K562 (cell line): ENCODE data around the gene OSCP1. TPM values are rescaled to one million over a fixed set of nuclear protein-coding genes. Genes with fewer than 3 reads are reported as not detected.

Experiments
- ATAC-seq: fragments of 200-7000 bp; cut with Tn5 transposase; 3 replicates; pipeline ENCODE4 v1.9.1; 2020; ENCODE audit warnings: moderate library complexity
- BruUV-seq: library from RNA; stranded (reverse); fragments of 400-500 nt; replicated peaks from 2 replicates; lab custom pipeline; 2021; lab: Mats Ljungman, UMichigan
- CTCF ChIA-PET: fragments of 300-600 bp; formaldehyde crosslinking; extraction: SDS; loops from one replicate; lab custom pipeline; 2021; ENCODE audit warnings: low intra/inter-chr PET ratio; lab: Yijun Ruan, JAX
- POLR2A ChIA-PET: fragments of 300-600, 350-650 bp; sonication (Branson Sonifier 250); formaldehyde crosslinking; extraction: SDS; loops from one replicate; lab custom pipeline; 2021; ENCODE audit warnings: antibody characterized with exemption, inconsistent platforms; lab: Yijun Ruan, JAX
- DNase-seq, 4 experiments: peaks; one replicate each; pipeline versions ENCODE4 v3.0.0 to v3.0.0-alpha.2; 2011 to 2018; ENCODE audit warnings: low spot score in 3 of 4, mixed read lengths in 3 of 4; ENCODE audit errors: extremely low read depth in 1 of 4
- FAIRE-seq: peaks from 2 replicates; lab custom pipeline; 2011; peaks lifted over from hg19 to GRCh38; lab: Jason Lieb, UNC
- H2AFZ ChIP-seq: 2 replicates; pipeline ENCODE4 v1.6.0; 2011; ENCODE audit warnings: low read depth, low read length, control low read depth, inconsistent platforms
- H3K27ac ChIP-seq: fragments of 200-600 bp; 3 replicates; pipeline ENCODE4 v1.8.0; 2011; ENCODE audit warnings: low read depth, mild to moderate bottlenecking, control low read depth, inconsistent platforms, low read length, moderate library complexity, mixed read lengths; ENCODE audit errors: extremely low read depth
- H3K27me3 ChIP-seq, 2 experiments: fragments of 300-600 bp in 1 of 2; 2 replicates in 1 of 2; 3 replicates in 1 of 2; pipeline versions ENCODE4 v1.6.0 to v1.8.0; 2011; ENCODE audit warnings: inconsistent platforms in 2 of 2, low read length in 2 of 2, mild to moderate bottlenecking in 1 of 2, mixed read lengths in 1 of 2, moderate library complexity in 1 of 2; ENCODE audit not compliant: control insufficient read depth in 2 of 2, insufficient read depth in 2 of 2
- H3K36me3 ChIP-seq: fragments of 300-600 bp; 3 replicates; pipeline ENCODE4 v1.8.0; 2011; ENCODE audit warnings: mild to moderate bottlenecking, low read length, inconsistent platforms; ENCODE audit not compliant: control insufficient read depth, insufficient read depth
- H3K4me1 ChIP-seq, 2 experiments: fragments of 200-600 bp in 1 of 2; replicated peaks in 1 of 2; 2 replicates in 1 of 2; 3 replicates in 1 of 2; pipeline versions ENCODE4 v1.5.1 to v1.8.0; 2011; ENCODE audit warnings: inconsistent platforms in 2 of 2, low read length in 2 of 2, mild to moderate bottlenecking in 1 of 2, mixed read lengths in 1 of 2, moderate library complexity in 1 of 2; ENCODE audit not compliant: control insufficient read depth in 2 of 2, insufficient read depth in 2 of 2
- H3K4me2 ChIP-seq: 2 replicates; pipeline ENCODE4 v1.6.1; 2011; ENCODE audit warnings: low read length, control low read depth, inconsistent platforms, mixed read lengths; ENCODE audit not compliant: insufficient read depth
- H3K4me3 ChIP-seq: fragments of 200-600 bp; sonication (generic), shearing (Covaris generic); 2 replicates; pipeline ENCODE4 v1.5.1; 2016; ENCODE audit warnings: control low read depth, inconsistent platforms
- H3K79me2 ChIP-seq: fragments of 200-600 bp; 3 replicates; pipeline ENCODE4 v1.8.0; 2011; ENCODE audit warnings: low read length, inconsistent platforms; ENCODE audit not compliant: control insufficient read depth, insufficient read depth
- H3K9ac ChIP-seq, 2 experiments: 2 replicates each; pipeline versions ENCODE4 v1.6.0 to v1.6.1; 2011; ENCODE audit warnings: low read depth in 2 of 2, low read length in 2 of 2, control low read depth in 1 of 2, inconsistent platforms in 1 of 2, mild to moderate bottlenecking in 1 of 2, mixed read lengths in 1 of 2; ENCODE audit not compliant: insufficient read depth in 1 of 2
- H3K9me1 ChIP-seq: one replicate; pipeline ENCODE4 v1.6.0; 2011; ENCODE audit warnings: inconsistent platforms, mild to moderate bottlenecking, low read length, moderate library complexity; ENCODE audit not compliant: control insufficient read depth, insufficient read depth
- H3K9me3 ChIP-seq: replicated peaks from 2 replicates; pipeline ENCODE4 v1.5.1; 2011; ENCODE audit warnings: low read depth, low read length, inconsistent platforms; ENCODE audit not compliant: control insufficient read depth, insufficient read depth
- H4K20me1 ChIP-seq: replicated peaks from 2 replicates; pipeline ENCODE4 v1.6.1; 2011; ENCODE audit warnings: low read length, inconsistent platforms, mixed read lengths; ENCODE audit not compliant: control insufficient read depth, insufficient read depth
- C11orf30 ChIP-seq: fragments of 450-650 bp; IDR thresholded peaks from 2 replicates; pipeline ENCODE4 v1.6.1; 2016; ENCODE audit warnings: low read depth, mild to moderate bottlenecking
- MAFF ChIP-seq: IDR thresholded peaks from 2 replicates; pipeline ENCODE4 v1.6.1; 2012; ENCODE audit warnings: low read length, improper control_type of control experiment
- MAFG ChIP-seq: fragments of 450-650 bp; conservative IDR thresholded peaks from 2 replicates; pipeline ENCODE4 v1.6.1; 2016; ENCODE audit warnings: missing genetic modification characterization, missing compliant biosample characterization
- MAFK ChIP-seq: IDR thresholded peaks from 2 replicates; pipeline ENCODE4 v1.6.1; 2011; ENCODE audit warnings: low read length, improper control_type of control experiment
- MLX ChIP-seq, 2 experiments: fragments of 450-650 bp in 1 of 2; sonication (generic) in 1 of 2; formaldehyde crosslinking; conservative IDR thresholded peaks; 2 replicates each; pipeline versions ENCODE4 v1.4.0 to v1.8.1; 2020 to 2022; ENCODE audit warnings: mild to moderate bottlenecking in 1 of 2, missing genetic modification reagents in 1 of 2
- ZBTB2 ChIP-seq: fragments of 450-650 bp; IDR thresholded peaks from 2 replicates; pipeline ENCODE4 v1.6.1; 2016; ENCODE audit warnings: antibody characterized with exemption
- ZNF316 ChIP-seq: fragments of 450-650 bp; IDR thresholded peaks from 2 replicates; pipeline ENCODE4 v1.6.1; 2016
- WGBS: fragments of 100-300 bp; shearing (Covaris generic); methylation state at CpG from one replicate; pipeline ENCODE4 v1.1.6; 2016; ENCODE audit warnings: low coverage, mixed read lengths; ENCODE audit not compliant: insufficient coverage; ENCODE audit errors: missing lambda C conversion rate; 5-methylcytosine and 5-hydroxymethylcytosine counted together
- in situ Hi-C: fragments of 300-500 bp; cut with MboI; formaldehyde crosslinking; loops from 4 replicates; pipeline ENCODE4 v1.15.0; 2018; ENCODE audit warnings: inconsistent platforms, mixed read lengths
- intact Hi-C: fragments of 100-400 bp; cut with micrococcal nuclease; formaldehyde crosslinking; loops from 2 replicates; pipeline ENCODE4 v1.14.2; 2022
- polyA plus RNA-seq, 8 experiments: library from polyadenylated mRNA; depleted of rRNA in 4 of 8; stranded (reverse) in 5 of 8; unstranded in 3 of 8; fragments of >200 nt; fragmentation: Nextera tagmentation in 2 of 8; fragmentation: Illumina TruSeq in 1 of 8; extraction: Ambion mirVana in 2 of 8; extraction: Trizol in 1 of 8; gene quantifications; 2 replicates each; pipeline versions ENCODE4 v1.2.1 to v1.2.3, GENCODE V29; 2011 to 2014; ENCODE audit warnings: inconsistent platforms in 1 of 8, missing spikeins in 1 of 8
- total RNA-seq, 7 experiments: library from RNA; depleted of rRNA in 6 of 7; stranded (reverse); fragments of >200 nt in 6 of 7; fragmentation: Illumina TruSeq in 2 of 7; extraction: Trizol in 2 of 7; gene quantifications; 2 replicates each; pipeline versions ENCODE4 v1.2.1 to v1.2.3, GENCODE V29; 2011 to 2021; ENCODE audit warnings: low replicate concordance in 1 of 7
- TF ChIP-seq, protein P1 (sequence below): fragments of 150-350 bp; IDR thresholded peaks from 2 replicates; pipeline ENCODE4 v1.6.1; 2014; ENCODE audit warnings: low read depth, mild to moderate bottlenecking, low read length, borderline replicate concordance

OSCP1 gene
- total and polyA plus RNA-seq, 9 of the 15 experiments (the other 6 are each of a cell fraction or from before 2014, with no cell fraction given) = 0.15 to 0.40 (median 0.33) TPM; not detected in 5

GRCh38 chr1:36421649-36422048 lies 28.6 kb downstream of the OSCP1 start:
- BruUV-seq = no TSS peak
- H3K27ac ChIP-seq = no peak overlapping the region
- no peaks in the 10 kb centered on the region for H4K20me1 ChIP-seq
- TF ChIP-seq MAFG (0 out of 2 replicates have a peak, but pooled peaks have one; percentile 10), C11orf30 (peak; percentile 36; the same call in 1 of the 2 replicates), ZNF316 (peak; percentile 53), ZBTB2 (no peak), MLX (CRISPR knock-in tag; conservative IDR thresholded peaks at IDR 0.05) (no peak), MAFF (peak; percentile 54; the same call in 1 of the 2 replicates), MAFK (peak; percentile 47)
- TF ChIP-seq, protein P1, sequence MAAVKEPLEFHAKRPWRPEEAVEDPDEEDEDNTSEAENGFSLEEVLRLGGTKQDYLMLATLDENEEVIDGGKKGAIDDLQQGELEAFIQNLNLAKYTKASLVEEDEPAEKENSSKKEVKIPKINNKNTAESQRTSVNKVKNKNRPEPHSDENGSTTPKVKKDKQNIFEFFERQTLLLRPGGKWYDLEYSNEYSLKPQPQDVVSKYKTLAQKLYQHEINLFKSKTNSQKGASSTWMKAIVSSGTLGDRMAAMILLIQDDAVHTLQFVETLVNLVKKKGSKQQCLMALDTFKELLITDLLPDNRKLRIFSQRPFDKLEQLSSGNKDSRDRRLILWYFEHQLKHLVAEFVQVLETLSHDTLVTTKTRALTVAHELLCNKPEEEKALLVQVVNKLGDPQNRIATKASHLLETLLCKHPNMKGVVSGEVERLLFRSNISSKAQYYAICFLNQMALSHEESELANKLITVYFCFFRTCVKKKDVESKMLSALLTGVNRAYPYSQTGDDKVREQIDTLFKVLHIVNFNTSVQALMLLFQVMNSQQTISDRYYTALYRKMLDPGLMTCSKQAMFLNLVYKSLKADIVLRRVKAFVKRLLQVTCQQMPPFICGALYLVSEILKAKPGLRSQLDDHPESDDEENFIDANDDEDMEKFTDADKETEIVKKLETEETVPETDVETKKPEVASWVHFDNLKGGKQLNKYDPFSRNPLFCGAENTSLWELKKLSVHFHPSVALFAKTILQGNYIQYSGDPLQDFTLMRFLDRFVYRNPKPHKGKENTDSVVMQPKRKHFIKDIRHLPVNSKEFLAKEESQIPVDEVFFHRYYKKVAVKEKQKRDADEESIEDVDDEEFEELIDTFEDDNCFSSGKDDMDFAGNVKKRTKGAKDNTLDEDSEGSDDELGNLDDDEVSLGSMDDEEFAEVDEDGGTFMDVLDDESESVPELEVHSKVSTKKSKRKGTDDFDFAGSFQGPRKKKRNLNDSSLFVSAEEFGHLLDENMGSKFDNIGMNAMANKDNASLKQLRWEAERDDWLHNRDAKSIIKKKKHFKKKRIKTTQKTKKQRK = 0 out of 2 replicates have a peak, but pooled peaks have one; percentile 3
- ChIA-PET POLR2A (interaction anchor here (0.5 to 1.1 kb wide), 8 partner anchors 22 to 272 kb away, joined by 3 to 5 read pairs (median 3); partner anchors contain the start of genes MAP7D1, MRPS15 and TRAPPC3), CTCF (interaction anchor here (0.9 to 3.0 kb wide), 5 partner anchors 79 to 322 kb away, joined by 4 to 27 read pairs (median 7); partner anchors contain the start of gene TRAPPC3)
- no peaks in the 10 kb centered on the region for H3K27me3 ChIP-seq
- H3K4me3 ChIP-seq = no peak overlapping the region
- no peak overlapping the region for H3K4me2 ChIP-seq
- peaks cover 0 to 3% of the 10 kb centered on the region in 2 experiments; a peak in 2 of 5 replicates for H3K4me1 ChIP-seq
- DNase-seq = no peak
- H2AFZ ChIP-seq = peak overlapping the region; percentile 58
- no peaks in the 10 kb centered on the region for H3K9me3 ChIP-seq
- no peaks in the 10 kb centered on the region for H3K36me3 ChIP-seq
- ATAC-seq = no peak
- no peaks in the 10 kb centered on the region for H3K79me2 ChIP-seq
- 34% methylated on average over 7 of the region's 7 CpGs for WGBS
- H3K9ac ChIP-seq = no peak overlapping the region; a peak in 1 of 4 replicates
- intact Hi-C loops = loop anchor here (2.0 to 10.0 kb wide), 4 partner anchors 53 to 321 kb away; no protein-coding TSS in a partner anchor
- FAIRE-seq = no peak
- in situ Hi-C loops = loop anchor here (5.0 kb wide), 2 partner anchors 74 to 319 kb away; no protein-coding TSS in a partner anchor
- no peaks in the 10 kb centered on the region for H3K9me1 ChIP-seq
